Smooth muscle cell of the brain vasculature (primary cell): ENCODE measurements around the gene FGF22.
"Not testable (repeated sequence)": the region's sequence is repeated elsewhere in the genome, so short reads cannot be mapped to it uniquely, and the experiment has no call there.

Experiments used
- DNase-seq: peaks from one replicate; pipeline ENCODE4 v3.0.0-alpha.2; 2012; ENCODE audit warnings: low read depth, low spot score

The FGF22 gene

GRCh38 chr19:639253-640160 is at the start of gene FGF22:
Gene FGF22 (plus strand): TSS chr19:639879. CDS start chr19:639926, 47 bp downstream.
- peak; percentile 40 for DNase-seq

GRCh38 chr19:590396-590745 is 49.3 kb upstream of the FGF22 start:
- no peak for DNase-seq

GRCh38 chr19:590750-591098 is 49.0 kb upstream of the FGF22 start:
- no peak for DNase-seq

- no peak for DNase-seq
These were observed 48.4 kb upstream of the FGF22 start for GRCh38 chr19:591099-591958.

- DNase-seq, result no peak
These were observed 47.6 kb upstream of the FGF22 start for GRCh38 chr19:592101-592500.

- no peak for DNase-seq
These were observed 46.6 kb upstream of the FGF22 start for GRCh38 chr19:593055-593454.

GRCh38 chr19:593505-593904 is 46.2 kb upstream of the FGF22 start:
- DNase-seq, result no peak

GRCh38 chr19:594265-594870 is 45.3 kb upstream of the FGF22 start:
- DNase-seq, result no peak

GRCh38 chr19:595326-596262 is 44.1 kb upstream of the FGF22 start:
- no peak for DNase-seq

- no peak for DNase-seq
These were observed 43.4 kb upstream of the FGF22 start for GRCh38 chr19:596263-596655.

- no peak for DNase-seq
These were observed 42.0 kb upstream of the FGF22 start for GRCh38 chr19:597406-598315.

GRCh38 chr19:601310-601709 is 38.4 kb upstream of the FGF22 start:
- DNase-seq, result no peak

GRCh38 chr19:601790-602189 is 37.9 kb upstream of the FGF22 start:
- DNase-seq, result no peak

- no peak for DNase-seq
These were observed 37.0 kb upstream of the FGF22 start for GRCh38 chr19:602391-603301.

GRCh38 chr19:603302-603639 is 36.4 kb upstream of the FGF22 start:
- not testable (repeated sequence) for DNase-seq

GRCh38 chr19:603779-604178 is 35.9 kb upstream of the FGF22 start:
- DNase-seq, result not testable (repeated sequence)

- no peak for DNase-seq
These were observed 35.3 kb upstream of the FGF22 start for GRCh38 chr19:604355-604754.

GRCh38 chr19:605061-605971 is 34.4 kb upstream of the FGF22 start:
- not testable (repeated sequence) for DNase-seq
